Neural crest cell (in vitro differentiated cells): ENCODE data around the gene ENTREP1. TPM values are rescaled to one million over a fixed set of nuclear protein-coding genes. Genes with fewer than 3 reads are reported as not detected.

Experiments used
- DNase-seq: peaks from one replicate; pipeline ENCODE4 v3.0.0; 2021; ENCODE audit warnings: low read depth, mixed read lengths, low spot score
- H3K27ac Mint-ChIP-seq: one replicate; pipeline ENCODE4 v1.8.0; 2021; ENCODE audit warnings: mild to moderate bottlenecking, mixed read lengths; ENCODE audit not compliant: unreplicated experiment
- H3K27me3 Mint-ChIP-seq: 2 replicates; pipeline ENCODE4 v1.8.0; 2021; ENCODE audit warnings: low read depth, mild to moderate bottlenecking, mixed read lengths
- H3K36me3 Mint-ChIP-seq: 2 replicates; pipeline ENCODE4 v1.8.0; 2021; ENCODE audit warnings: low read depth, mild to moderate bottlenecking, mixed read lengths
- H3K4me1 Mint-ChIP-seq: 2 replicates; pipeline ENCODE4 v1.8.0; 2021; ENCODE audit warnings: mixed read lengths
- H3K4me3 Mint-ChIP-seq: one replicate; pipeline ENCODE4 v1.8.0; 2021; ENCODE audit warnings: mild to moderate bottlenecking, mixed read lengths
- H3K9me3 Mint-ChIP-seq: 2 replicates; pipeline ENCODE4 v1.8.0; 2021; ENCODE audit warnings: mixed read lengths
- total RNA-seq: library from RNA; stranded (reverse); gene quantifications from 2 replicates; pipeline ENCODE4 v1.2.1, GENCODE V29; 2021
- TF ChIP-seq, protein P1 (sequence below): fragments of 200-600 bp; sonication (generic); conservative IDR thresholded peaks from 2 replicates; pipeline ENCODE4 v1.5.0; 2021; ENCODE audit warnings: antibody characterized with exemption, mild to moderate bottlenecking

The ENTREP1 gene
- total RNA-seq, 1 donor from 2014 or later: 0.44 TPM

DNA sequence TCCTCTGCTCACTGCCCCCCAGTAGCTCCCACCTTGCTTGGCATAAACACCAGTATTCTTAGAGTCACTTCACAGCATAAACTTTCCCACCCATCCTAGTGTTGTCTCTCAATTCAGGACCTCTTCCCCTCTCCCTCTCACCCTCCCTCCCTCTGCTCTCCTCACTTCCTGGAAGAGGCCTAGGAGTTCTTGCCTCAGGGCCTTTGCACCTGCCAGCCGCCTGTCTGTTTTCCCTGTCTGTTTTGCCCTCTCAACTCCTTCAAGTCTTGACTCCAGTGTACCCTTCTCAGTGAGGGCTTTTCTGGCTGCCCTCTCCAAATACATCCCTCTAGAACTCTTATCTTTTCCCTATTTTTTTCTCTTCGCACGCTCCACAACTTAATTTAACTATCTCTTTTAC, 86.2 kb downstream of the ENTREP1 start:
- H3K36me3 Mint-ChIP-seq: no peaks in the 10 kb centered on the region
- H3K27me3 Mint-ChIP-seq: peaks cover 3% of the 10 kb centered on the region
- TF ChIP-seq, protein P1, sequence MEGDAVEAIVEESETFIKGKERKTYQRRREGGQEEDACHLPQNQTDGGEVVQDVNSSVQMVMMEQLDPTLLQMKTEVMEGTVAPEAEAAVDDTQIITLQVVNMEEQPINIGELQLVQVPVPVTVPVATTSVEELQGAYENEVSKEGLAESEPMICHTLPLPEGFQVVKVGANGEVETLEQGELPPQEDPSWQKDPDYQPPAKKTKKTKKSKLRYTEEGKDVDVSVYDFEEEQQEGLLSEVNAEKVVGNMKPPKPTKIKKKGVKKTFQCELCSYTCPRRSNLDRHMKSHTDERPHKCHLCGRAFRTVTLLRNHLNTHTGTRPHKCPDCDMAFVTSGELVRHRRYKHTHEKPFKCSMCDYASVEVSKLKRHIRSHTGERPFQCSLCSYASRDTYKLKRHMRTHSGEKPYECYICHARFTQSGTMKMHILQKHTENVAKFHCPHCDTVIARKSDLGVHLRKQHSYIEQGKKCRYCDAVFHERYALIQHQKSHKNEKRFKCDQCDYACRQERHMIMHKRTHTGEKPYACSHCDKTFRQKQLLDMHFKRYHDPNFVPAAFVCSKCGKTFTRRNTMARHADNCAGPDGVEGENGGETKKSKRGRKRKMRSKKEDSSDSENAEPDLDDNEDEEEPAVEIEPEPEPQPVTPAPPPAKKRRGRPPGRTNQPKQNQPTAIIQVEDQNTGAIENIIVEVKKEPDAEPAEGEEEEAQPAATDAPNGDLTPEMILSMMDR: no peak
- no peak overlapping the region for H3K4me3 Mint-ChIP-seq
- H3K4me1 Mint-ChIP-seq: peaks cover 11% of the 10 kb centered on the region
- DNase-seq: no peak
- no peaks in the 10 kb centered on the region for H3K9me3 Mint-ChIP-seq
- H3K27ac Mint-ChIP-seq: no peak overlapping the region

DNA sequence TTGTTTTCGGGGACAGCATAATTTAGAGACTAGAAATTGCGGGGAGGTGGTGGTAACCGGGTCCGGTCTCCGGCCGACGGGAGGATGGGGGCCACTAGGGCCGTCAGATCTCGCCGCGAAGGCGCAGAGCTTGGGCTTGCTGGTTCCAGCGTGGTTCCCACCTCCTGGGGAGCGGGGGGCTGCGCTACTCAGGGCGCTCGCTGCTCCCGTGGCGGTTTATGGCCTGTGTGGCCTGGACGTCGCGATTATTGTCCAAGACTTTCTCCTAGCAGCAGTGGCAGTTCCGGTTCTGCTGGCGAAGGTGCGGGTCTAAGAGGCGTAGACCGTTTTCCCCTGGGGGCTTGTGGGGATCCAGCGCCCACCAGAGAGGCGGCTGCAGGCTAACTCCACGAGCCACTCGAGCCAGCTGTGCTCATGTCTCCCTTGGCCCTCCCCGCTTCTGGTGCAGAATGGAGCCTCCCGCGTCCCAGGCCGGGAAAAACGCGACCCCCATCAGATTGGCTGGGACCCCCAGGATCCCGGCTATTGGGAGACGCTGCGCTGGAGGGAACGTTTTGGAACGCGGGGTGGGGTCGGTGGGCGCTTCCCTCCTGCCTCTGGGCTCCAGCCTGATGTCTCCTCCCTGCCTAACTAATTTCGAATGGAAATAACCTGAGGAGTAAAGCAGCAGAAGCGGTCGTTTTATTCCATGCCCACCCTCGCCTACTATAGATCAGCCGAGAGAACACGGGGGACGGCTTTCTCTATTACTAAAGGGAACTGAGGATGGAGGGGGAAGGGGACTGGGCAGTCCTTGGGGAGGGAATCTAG, 87.1 kb downstream of the ENTREP1 start:
- Mint-ChIP-seq H3K27me3 (peaks cover 3% of the 10 kb centered on the region), H3K9me3 (no peaks in the 10 kb centered on the region), H3K27ac (no peak overlapping the region), H3K4me3 (no peak overlapping the region), H3K4me1 (peaks cover 11% of the 10 kb centered on the region), H3K36me3 (no peaks in the 10 kb centered on the region)
- DNase-seq: no peak
- TF ChIP-seq, protein P1: no peak

DNA sequence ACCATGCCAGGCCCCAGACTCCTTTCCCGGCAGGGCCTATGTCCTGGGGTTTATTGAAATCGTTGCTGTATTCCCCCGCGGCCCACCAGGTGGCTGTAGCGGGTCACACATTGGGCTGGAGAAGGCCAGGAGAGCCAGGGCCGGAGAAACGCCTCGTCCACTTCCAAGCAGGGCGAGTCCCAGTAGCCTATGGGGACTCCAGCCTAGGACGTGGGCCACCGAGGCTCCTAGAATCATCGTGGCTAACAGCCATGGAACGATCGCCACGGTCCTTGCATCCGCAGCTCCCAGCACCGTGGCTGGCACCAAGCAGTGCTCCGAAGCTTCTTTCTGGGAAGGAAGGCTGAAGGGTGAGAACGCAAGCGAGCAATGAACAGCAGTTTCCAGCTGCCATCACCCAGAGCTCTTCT, 87.7 kb downstream of the ENTREP1 start:
- no peaks in the 10 kb centered on the region for H3K36me3 Mint-ChIP-seq
- DNase-seq: peak; percentile 74
- H3K27ac Mint-ChIP-seq: no peak overlapping the region
- H3K4me3 Mint-ChIP-seq: no peak overlapping the region
- no peaks in the 10 kb centered on the region for H3K9me3 Mint-ChIP-seq
- peaks cover 11% of the 10 kb centered on the region for H3K4me1 Mint-ChIP-seq
- H3K27me3 Mint-ChIP-seq: peaks cover 3% of the 10 kb centered on the region
- TF ChIP-seq, protein P1: peak; percentile 72

DNA sequence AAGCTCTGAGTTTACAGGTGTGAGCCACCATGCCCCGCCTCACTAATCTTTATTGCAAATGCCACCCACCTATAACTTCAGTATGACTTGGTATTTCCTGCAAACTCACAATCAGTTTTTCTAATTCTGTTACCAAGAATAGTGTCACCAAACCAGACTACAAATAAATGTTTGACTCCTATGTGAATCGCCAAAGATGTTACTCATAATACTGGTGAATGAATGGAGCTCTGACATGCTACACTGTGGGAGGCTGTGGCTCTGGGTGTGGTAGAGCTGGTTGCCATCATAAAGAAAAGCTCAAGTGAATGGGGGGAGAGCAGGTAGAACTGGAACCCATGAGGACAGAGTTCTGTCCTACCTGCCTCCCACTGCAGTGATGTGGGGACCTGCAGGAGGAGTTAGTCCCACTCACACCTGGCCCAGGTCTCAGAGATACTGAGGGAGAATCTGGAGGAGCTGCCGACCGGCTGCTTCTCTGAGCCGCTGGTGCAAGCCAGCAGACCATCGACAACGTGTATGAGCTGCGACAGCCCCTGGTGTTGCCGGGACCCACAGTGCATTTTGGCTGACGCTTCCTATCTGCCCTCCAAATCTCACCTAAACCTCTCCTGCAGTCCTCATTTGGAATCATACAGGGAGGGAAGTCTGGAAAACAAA, 95.7 kb downstream of the ENTREP1 start:
- Mint-ChIP-seq H3K9me3 (peaks cover 6% of the 10 kb centered on the region), H3K4me3 (no peak overlapping the region), H3K36me3 (no peaks in the 10 kb centered on the region), H3K27me3 (no peaks in the 10 kb centered on the region), H3K4me1 (peaks cover 14% of the 10 kb centered on the region), H3K27ac (no peak overlapping the region)
- DNase-seq: no peak
- TF ChIP-seq, protein P1: no peak

DNA sequence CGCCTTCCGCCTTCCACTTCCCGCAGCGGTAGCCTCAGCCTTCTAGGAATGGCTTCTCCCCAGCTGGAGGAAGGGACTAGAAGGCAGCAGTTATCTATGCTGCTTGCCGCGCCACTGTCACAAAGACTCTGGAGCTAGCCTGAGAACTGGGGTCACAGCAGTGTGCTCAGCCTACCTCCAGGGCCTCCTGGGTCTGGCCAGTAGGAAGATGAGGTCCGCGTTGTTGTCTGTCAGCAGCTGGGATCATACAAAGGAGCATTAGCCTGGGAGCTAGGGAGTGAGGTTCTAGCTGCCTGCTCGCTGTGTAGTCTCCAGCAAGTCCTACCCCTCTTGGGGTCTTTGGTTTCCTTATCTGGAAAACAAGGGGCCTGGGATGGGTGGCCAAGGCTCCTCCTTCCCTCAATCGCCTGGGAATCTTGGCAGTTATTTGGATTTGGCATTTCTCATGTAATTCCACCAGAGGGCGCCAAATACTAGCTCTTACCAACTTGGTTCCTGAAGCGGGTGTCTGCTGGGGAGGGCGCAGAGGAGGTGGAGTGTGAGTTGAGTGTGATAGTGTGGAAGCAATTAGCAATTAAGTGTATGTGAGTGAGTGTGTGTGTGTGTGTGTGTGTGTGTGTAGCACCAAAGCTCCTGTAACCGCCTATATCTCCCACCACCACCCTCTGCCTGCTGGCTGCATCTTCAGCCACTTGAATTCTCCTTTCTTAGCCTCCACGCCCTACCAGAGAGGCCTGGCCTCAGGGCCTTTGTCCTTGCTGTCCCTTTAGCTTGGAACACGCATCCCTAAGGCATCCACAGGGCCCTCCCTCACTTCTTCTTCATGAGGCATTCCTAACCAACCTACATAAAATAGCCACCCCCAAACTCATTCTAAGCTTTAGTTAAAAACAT, 97.1 kb downstream of the ENTREP1 start:
- Mint-ChIP-seq H3K9me3 (peaks cover 6% of the 10 kb centered on the region), H3K27me3 (no peaks in the 10 kb centered on the region), H3K27ac (peak overlapping the region; percentile 30), H3K4me1 (peaks cover 23% of the 10 kb centered on the region), H3K4me3 (no peak overlapping the region), H3K36me3 (no peaks in the 10 kb centered on the region)
- peak; percentile 55 for DNase-seq
- TF ChIP-seq, protein P1: peak; percentile 88
